GM21423 (cell line): ENCODE data around the gene ORMDL2.
"Not testable (repeated sequence)": the region's sequence is repeated elsewhere in the genome, so short reads cannot be mapped to it uniquely, and the experiment has no call there.

Experiments
- ATAC-seq: cut with Tn5 transposase; IDR thresholded peaks from one replicate; pipeline ENCODE4 v1.9.1; 2021; ENCODE audit warnings: mild to moderate bottlenecking, moderate library complexity; ENCODE audit not compliant: unreplicated experiment

The ORMDL2 gene

DNA sequence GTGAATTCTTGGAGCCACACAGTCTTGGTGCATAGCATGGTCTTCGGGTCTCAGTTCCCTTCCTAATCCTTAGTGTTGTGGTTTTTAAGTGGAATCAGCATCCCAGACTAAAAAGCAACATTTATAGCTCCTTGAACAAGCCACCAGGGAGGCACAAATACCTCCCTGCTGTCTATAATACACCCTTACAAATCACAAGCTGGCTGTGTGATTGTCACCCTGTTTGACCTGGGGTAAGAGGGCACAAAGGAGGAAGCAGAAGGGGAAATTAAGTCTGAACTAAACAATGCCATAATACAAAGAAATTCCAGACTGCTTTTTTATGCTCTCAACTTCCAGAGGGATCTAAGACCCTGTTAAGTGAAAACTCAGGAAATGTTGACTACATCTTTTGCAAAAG is 32.6 kb downstream of the ORMDL2 start:
- ATAC-seq = no peak

DNA sequence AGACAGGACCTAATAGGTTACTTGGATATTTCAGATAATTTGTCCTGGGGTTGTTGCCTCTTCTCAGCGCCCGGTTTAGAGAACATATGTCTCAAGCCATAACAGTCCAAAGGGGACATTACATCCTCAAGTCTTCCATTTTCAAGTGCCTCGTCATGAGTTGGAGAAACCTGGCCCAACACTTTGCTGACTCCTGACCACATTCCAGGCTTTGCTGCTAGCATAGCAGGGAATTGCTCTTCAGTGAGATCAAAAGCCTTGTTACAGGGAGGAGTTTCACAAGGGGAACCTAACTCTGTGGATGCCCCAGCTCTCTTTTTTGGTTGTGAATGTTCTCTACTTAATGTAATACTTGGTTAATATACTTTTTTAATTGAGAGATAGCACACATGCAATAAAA is 33.1 kb downstream of the ORMDL2 start:
- ATAC-seq = no peak

DNA sequence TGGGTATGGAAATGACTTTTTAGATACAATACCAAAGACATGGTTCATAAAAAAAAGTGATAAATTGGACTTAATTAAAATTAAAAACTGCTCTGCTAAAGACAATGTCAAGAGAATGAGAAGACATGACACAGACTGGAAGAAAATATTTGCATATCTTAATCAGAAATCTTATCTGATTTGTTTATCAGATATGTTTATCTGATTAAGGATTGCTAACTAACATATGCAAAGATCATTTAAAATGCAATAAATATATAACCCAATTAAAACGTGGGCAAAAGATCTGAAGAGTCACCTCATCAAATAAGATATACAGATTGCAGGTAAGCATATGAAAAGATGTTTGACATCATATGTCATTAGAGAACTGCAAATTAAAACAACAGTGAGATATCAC is 34.9 kb downstream of the ORMDL2 start:
- ATAC-seq = no peak

DNA sequence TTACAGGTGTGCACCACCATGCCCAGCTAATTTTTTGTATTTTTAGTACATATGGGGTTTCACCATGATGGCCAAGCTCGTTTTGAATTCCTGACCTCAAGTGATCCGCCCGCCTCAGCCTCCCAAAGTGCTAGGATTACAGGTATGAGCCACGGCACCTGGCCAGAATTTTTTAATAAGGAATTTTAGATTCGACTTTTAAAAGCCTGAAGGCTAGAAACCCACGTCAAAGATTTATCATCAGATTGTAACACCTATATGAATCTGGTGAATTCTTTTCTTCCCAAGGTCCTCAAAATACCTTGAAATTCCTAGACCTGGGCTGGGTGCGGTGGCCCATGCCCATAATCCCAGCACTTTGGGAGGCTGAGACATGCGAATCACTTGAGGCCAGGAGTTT is 43.6 kb downstream of the ORMDL2 start:
- ATAC-seq = no peak

DNA sequence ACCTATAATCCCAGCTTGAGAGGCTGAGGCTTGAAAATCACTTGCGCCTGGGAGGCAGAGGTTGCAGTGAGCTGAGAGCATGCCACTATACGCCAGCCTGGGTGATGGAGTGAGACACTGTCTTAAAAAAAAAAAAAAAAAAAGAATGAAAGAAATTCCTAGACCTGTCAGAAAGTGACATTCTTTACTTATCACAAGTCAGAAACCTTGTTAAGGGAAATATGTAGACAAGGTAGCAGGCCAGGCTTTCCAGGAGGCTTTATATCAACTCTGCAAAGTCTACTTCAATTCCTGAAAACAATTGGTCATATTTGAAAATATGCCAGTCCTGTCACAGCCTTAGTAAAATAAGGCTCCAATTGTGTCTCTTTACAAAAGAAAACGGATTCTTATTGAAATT is 44.0 kb downstream of the ORMDL2 start:
- ATAC-seq = no peak

DNA sequence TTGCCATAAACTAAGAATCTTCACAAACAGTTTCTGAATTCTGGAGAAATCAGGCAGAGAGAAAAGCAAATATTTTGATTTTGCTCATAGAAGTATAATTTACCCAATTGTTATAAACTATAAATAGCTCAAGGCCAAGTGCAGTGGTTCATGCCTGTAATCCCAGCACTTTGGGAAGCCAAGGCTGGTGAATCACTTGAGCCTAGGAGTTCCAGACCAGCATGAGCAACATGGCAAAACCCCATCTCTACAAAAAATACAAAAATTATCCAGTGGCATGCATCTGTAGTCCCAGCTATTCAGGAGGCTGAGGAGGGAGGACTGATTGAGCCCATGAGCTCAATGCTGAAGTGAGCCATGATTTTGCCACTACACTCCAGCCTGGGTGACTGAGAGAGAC is 44.4 kb downstream of the ORMDL2 start:
- no peak for ATAC-seq

DNA sequence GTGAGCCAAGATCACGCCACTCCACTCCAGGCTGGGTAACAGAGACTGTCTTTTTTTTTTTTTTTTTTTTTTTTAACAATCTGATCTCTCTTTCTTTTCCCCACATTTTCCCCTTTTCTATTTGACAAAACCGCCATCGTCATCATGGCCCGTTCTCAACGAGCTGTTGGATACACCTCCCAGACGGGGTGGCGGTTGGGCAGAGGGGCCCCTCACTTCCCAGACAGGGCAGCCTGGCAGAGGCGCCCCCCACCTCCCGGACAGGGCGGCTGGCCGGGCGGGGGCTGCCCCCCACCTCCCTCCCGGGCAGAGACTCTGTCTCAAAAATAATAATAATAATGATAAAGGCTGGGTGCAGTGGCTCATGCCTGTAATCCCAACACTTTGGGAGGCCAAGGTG is 45.1 kb downstream of the ORMDL2 start:
- not testable (repeated sequence) for ATAC-seq

DNA sequence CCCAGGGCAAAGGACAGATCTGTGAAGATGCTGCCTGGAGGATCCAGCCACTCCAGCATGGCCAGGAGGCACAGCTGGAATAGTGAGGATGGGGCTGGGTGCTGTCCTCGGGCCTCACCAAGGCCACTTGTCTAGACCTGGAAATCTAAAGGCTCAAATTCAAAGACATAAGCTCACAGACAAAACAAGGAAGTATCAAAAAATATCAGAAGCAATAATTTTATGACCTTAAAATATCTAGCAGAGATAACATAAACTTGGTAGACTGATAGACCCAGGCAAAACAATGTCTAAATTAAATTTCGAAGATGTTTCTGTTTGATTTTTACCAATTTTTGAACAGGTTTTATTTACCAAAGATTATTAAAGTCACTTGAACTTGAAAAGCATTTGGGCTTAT is 47.5 kb downstream of the ORMDL2 start:
- ATAC-seq = no peak

DNA sequence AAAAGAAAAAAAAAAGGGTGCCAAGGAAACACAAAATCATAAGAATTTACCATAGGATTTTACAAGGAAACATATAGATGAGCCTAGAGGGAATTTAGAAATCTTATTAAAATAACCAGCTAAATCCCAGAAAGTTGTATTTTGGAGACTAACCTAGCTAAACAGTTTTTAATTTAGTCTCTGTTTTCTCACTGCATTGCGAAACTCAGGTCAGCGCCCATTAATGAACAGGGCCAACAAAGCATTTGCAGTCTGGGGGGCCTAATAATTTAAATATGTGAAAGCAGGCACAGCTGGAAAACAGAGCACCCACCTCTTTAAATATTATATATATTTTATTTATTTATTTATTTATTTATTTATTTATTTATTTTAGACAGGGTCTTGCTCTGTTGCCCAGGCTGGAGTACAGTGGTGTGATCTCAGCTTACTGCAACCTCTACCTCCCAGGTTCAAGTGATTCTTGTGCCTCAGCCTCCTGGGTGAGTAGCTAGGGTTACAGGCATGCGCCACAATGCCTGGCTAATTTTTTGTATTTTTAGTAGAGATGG is 48.7 kb downstream of the ORMDL2 start:
- not testable (repeated sequence) for ATAC-seq
